Nasal cavity respiratory epithelium epithelial cell of viscerocranial mucosa (primary cell): Measurements from ENCODE around the gene TXN. TPM values are rescaled to one million over a fixed set of nuclear protein-coding genes. Genes with fewer than 3 reads are reported as not detected.

ENCODE experiments used
- total RNA-seq: library from RNA; depleted of rRNA; stranded (reverse); fragments of >200 nt; gene quantifications from 2 replicates; pipeline ENCODE4 v1.2.3, GENCODE V29; 2014

TXN gene
- 298 and 497 TPM in 2 replicates for total RNA-seq

DNA sequence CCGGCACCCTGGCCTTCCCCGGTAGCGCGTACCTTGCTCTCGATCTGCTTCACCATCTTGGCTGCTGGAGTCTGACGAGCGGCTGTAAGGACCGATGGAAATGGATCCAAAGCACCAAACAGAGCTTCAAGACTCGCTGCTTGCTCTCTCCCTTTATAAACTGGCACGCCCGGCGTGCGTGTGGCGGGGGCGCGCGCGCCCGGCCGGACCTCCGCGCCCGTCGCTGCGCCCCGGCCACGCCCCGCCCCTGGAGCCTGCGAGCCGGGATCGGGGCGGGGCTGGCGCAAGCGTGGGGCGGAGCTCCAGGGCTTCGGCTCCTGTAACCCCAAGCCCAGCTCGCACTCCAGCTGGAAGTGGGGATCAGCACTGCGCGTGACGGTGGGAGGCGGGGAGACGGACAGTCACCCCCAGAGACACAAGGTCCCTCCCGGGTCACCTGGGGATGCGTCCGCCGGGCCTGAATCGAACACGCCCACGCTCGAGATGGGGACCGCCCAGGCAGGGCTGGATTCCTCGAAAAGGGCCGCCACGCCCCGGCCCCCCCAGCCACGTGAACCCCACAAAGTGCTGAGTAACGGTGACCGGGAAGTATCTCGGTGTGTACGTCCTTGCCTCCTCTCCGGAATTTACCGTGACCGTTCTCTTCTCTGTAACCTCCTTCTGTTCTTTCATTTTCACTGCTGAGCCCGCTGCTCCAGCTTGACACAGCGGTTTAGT, at the start of gene TXN:
TSS of gene TXN (minus strand) at position 128 of the 717 bp plus-strand sequence. CDS start at position 56, 72 bp downstream.

DNA sequence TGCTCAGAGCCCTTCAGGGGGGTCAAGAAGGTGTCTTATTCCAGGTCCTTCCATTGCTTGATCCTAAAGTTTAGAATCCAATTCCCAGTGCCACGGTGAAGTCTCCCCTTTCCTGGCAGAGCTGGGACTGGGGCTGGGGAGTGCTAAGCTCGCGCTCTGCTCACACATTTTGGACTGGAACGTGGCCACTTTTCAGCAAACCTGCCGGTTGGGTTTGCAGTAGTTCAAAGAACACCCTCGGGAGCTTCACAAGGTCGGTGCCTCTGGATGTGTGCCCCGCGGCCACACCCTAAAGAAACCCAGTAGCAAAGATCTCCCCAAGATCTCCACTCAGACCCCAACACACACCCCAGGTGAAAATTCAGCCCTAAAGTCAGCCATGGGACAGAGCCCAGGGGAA, 48.3 kb downstream of the TXN start, which contains the start of gene C9orf152:
TSS of gene C9orf152 (minus strand) at position 129 of the 400 bp plus-strand sequence. CDS start 580 bp downstream, outside the sequence.

Other genes starting within 250 kb of the TXN start
- under 0.01 and 0.07 TPM in 2 replicates for gene C9orf152, start 48.3 kb downstream of the TXN start, total RNA-seq
- not detected in 2 replicates for gene TXNDC8, start 81.4 kb upstream of the TXN start, total RNA-seq